Transverse colon (tissue), 4 donors: ENCODE results near the gene ZNF664. TPM values are rescaled to one million over a fixed set of nuclear protein-coding genes. Genes with fewer than 3 reads are reported as not detected.

Experiments used
- DNase-seq: peaks from one replicate; pipeline ENCODE4 v3.0.0-alpha.2; 2019
- H3K27ac ChIP-seq, 4 donors: fragments of 200-600 bp; sonication (generic); 2 replicates each; pipeline ENCODE4 v1.5.1; 2016 to 2018; ENCODE audit warnings: inconsistent platforms in 4 of 4
- H3K27me3 ChIP-seq: fragments of 200-600 bp; sonication (generic); 2 replicates; pipeline ENCODE4 v1.5.1; 2017; ENCODE audit warnings: inconsistent platforms
- H3K36me3 ChIP-seq, 4 donors: fragments of 200-600 bp; sonication (generic); 2 replicates each; pipeline ENCODE4 v1.5.1; 2017 to 2019; ENCODE audit warnings: inconsistent platforms in 4 of 4
- H3K4me1 ChIP-seq, 4 donors: fragments of 200-600 bp; sonication (generic); 2 replicates each; pipeline ENCODE4 v1.5.1; 2017 to 2020; ENCODE audit warnings: inconsistent platforms in 4 of 4
- H3K4me3 ChIP-seq, 4 donors: fragments of 200-600 bp; sonication (generic); 1 replicate in 1 of 4; 2 replicates in 3 of 4; pipeline versions ENCODE4 v1.5.1 to v1.6.1; 2017 to 2019; ENCODE audit warnings: inconsistent platforms in 4 of 4
- H3K9me3 ChIP-seq, 2 donors: fragments of 200-600 bp; sonication (generic); 2 replicates each; pipeline ENCODE4 v1.5.1; 2017 to 2019; ENCODE audit warnings: inconsistent platforms in 2 of 2
- EP300 ChIP-seq: sonication (generic); formaldehyde crosslinking; IDR thresholded peaks from one replicate; pipeline ENCODE4 v1.6.1; 2017; ENCODE audit warnings: antibody characterized with exemption, low read depth
- POLR2A ChIP-seq: fragments of 450-650 bp; IDR thresholded peaks from one replicate; pipeline ENCODE4 v1.6.1; 2016; ENCODE audit warnings: antibody characterized with exemption, mild to moderate bottlenecking, moderate library complexity
- POLR2AphosphoS5 ChIP-seq, 3 donors: sonication (generic); formaldehyde crosslinking; IDR thresholded peaks; one replicate each; pipeline ENCODE4 v1.6.1; 2016; ENCODE audit warnings: antibody characterized with exemption in 3 of 3
- WGBS, 2 donors: methylation state at CpG; one replicate each; pipeline ENCODE4 v1.1.5; 2018; ENCODE audit warnings: low coverage in 1 of 2; 5-methylcytosine and 5-hydroxymethylcytosine counted together
- in situ Hi-C, 4 donors: fragments of 200-750 bp; cut with MboI; loops; one replicate each; pipeline versions ENCODE4 v1.15.0 to v1.15.1; 2017; ENCODE audit warnings: low sequenced_read_pairs in 3 of 4, low pct_ligation_motif_present in 1 of 4, low pct_unique_long_range_greater_than_20kb in 1 of 4
- intact Hi-C: fragments of 100-400 bp; cut with DNase I; formaldehyde crosslinking; loops from one replicate; pipeline ENCODE4 v1.15.1; 2023; ENCODE audit warnings: low total_unique reads
- total RNA-seq, 4 donors: library from RNA; depleted of rRNA; stranded (reverse); fragments of >200 nt; gene quantifications; one replicate each; pipeline ENCODE4 v1.1.0, GENCODE V29; 2016
- TF ChIP-seq, protein P1 (sequence below), 5 experiments: fragments of 200-600 bp in 3 of 5; fragments of 450-650 bp in 2 of 5; sonication (generic) in 3 of 5; IDR thresholded peaks; 1 replicate in 2 of 5; 2 replicates in 3 of 5; pipeline ENCODE4 v1.5.1; 2016 to 2017; ENCODE audit warnings: antibody characterized with exemption in 5 of 5, inconsistent platforms in 3 of 5, mild to moderate bottlenecking in 2 of 5, moderate library complexity in 1 of 5

The ZNF664 gene
- total RNA-seq, 4 donors from 2014 or later: 84.4 to 144 (median 103) TPM

- H3K36me3 ChIP-seq: no peaks in the 10 kb centered on the region
- DNase-seq: no peak
- H3K4me3 ChIP-seq: no peak overlapping the region
- H3K27me3 ChIP-seq: no peaks in the 10 kb centered on the region
- 86 to 89% methylated on average over 5 of the region's 5 CpGs for WGBS, 2 donors
- in situ Hi-C loops: loop anchor here in 2 of 4 donors (10.0 to 25.0 kb wide), 2 partner anchors 281 to 734 kb away; no protein-coding TSS in a partner anchor
- H3K9me3 ChIP-seq: no peaks in the 10 kb centered on the region
- intact Hi-C loops: no loop called here
- no peaks in the 10 kb centered on the region for H3K4me1 ChIP-seq
- TF ChIP-seq, protein P1, sequence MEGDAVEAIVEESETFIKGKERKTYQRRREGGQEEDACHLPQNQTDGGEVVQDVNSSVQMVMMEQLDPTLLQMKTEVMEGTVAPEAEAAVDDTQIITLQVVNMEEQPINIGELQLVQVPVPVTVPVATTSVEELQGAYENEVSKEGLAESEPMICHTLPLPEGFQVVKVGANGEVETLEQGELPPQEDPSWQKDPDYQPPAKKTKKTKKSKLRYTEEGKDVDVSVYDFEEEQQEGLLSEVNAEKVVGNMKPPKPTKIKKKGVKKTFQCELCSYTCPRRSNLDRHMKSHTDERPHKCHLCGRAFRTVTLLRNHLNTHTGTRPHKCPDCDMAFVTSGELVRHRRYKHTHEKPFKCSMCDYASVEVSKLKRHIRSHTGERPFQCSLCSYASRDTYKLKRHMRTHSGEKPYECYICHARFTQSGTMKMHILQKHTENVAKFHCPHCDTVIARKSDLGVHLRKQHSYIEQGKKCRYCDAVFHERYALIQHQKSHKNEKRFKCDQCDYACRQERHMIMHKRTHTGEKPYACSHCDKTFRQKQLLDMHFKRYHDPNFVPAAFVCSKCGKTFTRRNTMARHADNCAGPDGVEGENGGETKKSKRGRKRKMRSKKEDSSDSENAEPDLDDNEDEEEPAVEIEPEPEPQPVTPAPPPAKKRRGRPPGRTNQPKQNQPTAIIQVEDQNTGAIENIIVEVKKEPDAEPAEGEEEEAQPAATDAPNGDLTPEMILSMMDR (IDR thresholded peaks at IDR 0.05): no peak
- no peak for TF ChIP-seq POLR2AphosphoS5 (IDR thresholded peaks at IDR 0.05)
- no peak for TF ChIP-seq POLR2A
- no peak for TF ChIP-seq EP300
- H3K27ac ChIP-seq: no peak overlapping the region
These were observed 58.0 kb downstream of the ZNF664 start for GRCh38 chr12:124031058-124031457.

DNA sequence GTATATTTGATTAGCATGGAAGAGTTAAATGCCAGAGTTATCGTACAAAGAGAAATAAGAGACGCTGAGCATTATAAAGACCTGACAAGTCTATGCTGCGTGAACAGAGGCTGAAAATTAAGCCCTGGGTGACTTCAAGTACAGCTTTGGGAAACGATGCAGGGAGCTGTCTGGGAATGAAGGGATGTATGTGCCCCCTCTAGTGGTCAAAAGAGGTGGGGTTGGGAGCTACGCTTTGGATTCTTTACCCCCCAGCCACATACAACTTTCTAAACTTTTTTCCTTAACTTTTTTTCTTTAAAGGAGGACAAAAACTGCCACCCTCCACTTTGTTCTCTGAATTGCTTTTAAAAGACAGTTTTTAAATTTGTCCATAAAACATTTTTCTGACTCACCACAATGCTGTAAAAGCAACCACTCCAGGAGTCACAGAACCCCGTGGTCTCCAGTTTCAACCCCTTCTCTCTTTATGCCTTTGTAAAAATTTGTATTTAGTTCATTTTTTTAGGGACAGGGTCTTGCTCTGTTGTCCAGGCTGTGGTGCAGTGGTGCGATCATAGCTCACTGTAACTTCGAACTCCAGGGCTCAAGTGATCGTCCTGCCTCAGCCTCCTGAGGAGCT is 59.4 kb downstream of the ZNF664 start:
- intact Hi-C loops: no loop called here

GRCh38 chr12:124033859-124034258 is 60.8 kb downstream of the ZNF664 start:
- in situ Hi-C loops: loop anchor here in 2 of 4 donors (10.0 to 25.0 kb wide), 2 partner anchors 278 to 731 kb away; no protein-coding TSS in a partner anchor
- Histone ChIP-seq H3K36me3 (no peaks in the 10 kb centered on the region), H3K27me3 (no peaks in the 10 kb centered on the region), H3K9me3 (no peaks in the 10 kb centered on the region), H3K27ac (no peak overlapping the region), H3K4me1 (no peaks in the 10 kb centered on the region), H3K4me3 (no peak overlapping the region)
- 88 to 90% methylated on average over 2 of the region's 2 CpGs for WGBS, 2 donors
- TF ChIP-seq POLR2AphosphoS5 (IDR thresholded peaks at IDR 0.05) (no peak), POLR2A (no peak), EP300 (no peak)
- TF ChIP-seq, protein P1 (IDR thresholded peaks at IDR 0.05): no peak
- no peak for DNase-seq
- intact Hi-C loops: no loop called here

More for the DNA sequence above, 59.4 kb downstream of the ZNF664 start:
- H3K4me3 ChIP-seq: no peak overlapping the region
- WGBS, 2 donors: 35 to 54% methylated on average over 8 to 9 of the region's 9 CpGs
- peak; percentile 22 for DNase-seq
- no peaks in the 10 kb centered on the region for H3K36me3 ChIP-seq
- no peak for TF ChIP-seq POLR2AphosphoS5 (IDR thresholded peaks at IDR 0.05)
- no peak for TF ChIP-seq EP300
- TF ChIP-seq POLR2A: no peak
- TF ChIP-seq, protein P1 (IDR thresholded peaks at IDR 0.05): peak; percentile 62 to 87 (median 81)
- H3K27me3 ChIP-seq: no peaks in the 10 kb centered on the region
- H3K27ac ChIP-seq: no peak overlapping the region
- in situ Hi-C loops: loop anchor here in 2 of 4 donors (10.0 to 25.0 kb wide), 2 partner anchors 280 to 732 kb away; no protein-coding TSS in a partner anchor
- H3K9me3 ChIP-seq: no peaks in the 10 kb centered on the region
- no peaks in the 10 kb centered on the region for H3K4me1 ChIP-seq

DNA sequence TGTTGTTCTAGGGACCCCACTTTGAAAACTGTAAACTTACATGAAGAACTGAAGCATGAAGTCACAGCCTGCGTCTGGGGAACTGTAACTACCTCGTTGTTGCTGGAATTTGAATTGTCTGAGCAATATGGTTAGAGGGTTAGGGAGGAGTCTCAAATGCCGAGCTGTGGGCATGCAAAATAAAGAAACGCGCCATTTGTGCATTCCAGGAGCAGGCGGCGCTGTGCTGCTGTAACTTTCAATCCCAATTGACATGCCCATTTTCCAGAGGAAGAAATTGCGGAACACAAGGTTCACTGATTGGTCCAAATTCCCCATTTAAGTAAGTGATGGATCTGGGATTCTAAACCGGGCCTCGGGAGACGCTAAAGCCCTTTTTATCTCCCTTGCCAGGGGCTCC is 61.3 kb downstream of the ZNF664 start:
- in situ Hi-C loops: loop anchor here in 2 of 4 donors (10.0 to 25.0 kb wide), 2 partner anchors 278 to 731 kb away; no protein-coding TSS in a partner anchor
- TF ChIP-seq, protein P1 (IDR thresholded peaks at IDR 0.05): no peak
- TF ChIP-seq EP300 (no peak), POLR2AphosphoS5 (IDR thresholded peaks at IDR 0.05) (no peak), POLR2A (no peak)
- H3K27ac ChIP-seq: no peak overlapping the region
- H3K36me3 ChIP-seq: no peaks in the 10 kb centered on the region
- no peak overlapping the region for H3K4me3 ChIP-seq
- no peaks in the 10 kb centered on the region for H3K27me3 ChIP-seq
- no peaks in the 10 kb centered on the region for H3K4me1 ChIP-seq
- WGBS, 2 donors: 86 to 91% methylated on average over 9 to 11 of the region's 11 CpGs
- no peak for DNase-seq
- no peaks in the 10 kb centered on the region for H3K9me3 ChIP-seq
- intact Hi-C loops: no loop called here
